GM19455 (cell line): Measurements from ENCODE around the gene ART3.
A peak's percentile ranks its signal among the peaks of the same experiment; 100 is the strongest.
"Not testable (repeated sequence)": the region's sequence is repeated elsewhere in the genome, so short reads cannot be mapped to it uniquely, and the experiment has no call there.

Source experiments
- ATAC-seq: cut with Tn5 transposase; IDR thresholded peaks from one replicate; pipeline ENCODE4 v1.9.1; 2021; ENCODE audit not compliant: unreplicated experiment

Gene ART3

DNA sequence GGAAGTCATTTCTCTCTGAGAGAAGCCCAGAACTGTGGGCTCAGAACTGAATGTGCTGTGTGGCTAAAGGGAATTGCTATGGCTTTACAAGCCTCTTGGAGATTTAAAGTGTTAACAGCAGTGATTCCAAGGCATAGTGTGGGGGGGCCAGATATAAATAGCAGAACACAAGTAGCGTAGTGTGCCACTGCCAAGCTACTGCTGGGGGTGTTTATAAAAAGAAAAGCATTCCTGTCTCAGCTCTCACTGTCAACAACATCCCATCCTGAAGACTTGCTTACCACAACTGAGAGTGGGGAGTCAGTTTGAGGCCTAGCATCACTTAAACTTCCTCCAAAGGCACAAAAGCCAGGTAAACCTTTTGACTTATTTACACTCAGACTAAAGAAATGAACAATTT lies at the start of gene ART3:
TSS of gene ART3 (plus strand) at position 242 of the 400 bp plus-strand sequence. CDS start 1,181 bp downstream, outside the sequence.
- no peak for ATAC-seq

GRCh38 chr4:76028350-76028765 lies 46.2 kb upstream of the ART3 start:
- ATAC-seq, result no peak

DNA sequence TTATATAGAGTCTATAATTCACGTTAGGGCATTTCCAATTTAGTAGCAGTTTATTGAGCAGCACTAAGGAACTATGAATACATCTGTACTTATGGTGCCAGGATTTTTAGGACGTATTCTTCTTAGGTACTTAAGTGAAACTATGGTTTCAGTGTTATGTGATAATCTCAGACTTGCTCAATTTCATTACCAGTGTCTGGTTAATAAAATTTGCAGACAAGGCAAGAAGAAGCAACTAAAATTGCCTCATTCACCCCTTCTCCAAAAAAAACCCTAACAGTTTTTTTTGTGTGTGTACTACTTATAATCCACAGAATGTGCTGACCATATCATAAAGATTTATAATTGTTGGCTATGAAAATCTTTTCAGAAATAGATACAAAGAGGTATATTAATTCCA lies 45.2 kb upstream of the ART3 start:
- ATAC-seq, result no peak

DNA sequence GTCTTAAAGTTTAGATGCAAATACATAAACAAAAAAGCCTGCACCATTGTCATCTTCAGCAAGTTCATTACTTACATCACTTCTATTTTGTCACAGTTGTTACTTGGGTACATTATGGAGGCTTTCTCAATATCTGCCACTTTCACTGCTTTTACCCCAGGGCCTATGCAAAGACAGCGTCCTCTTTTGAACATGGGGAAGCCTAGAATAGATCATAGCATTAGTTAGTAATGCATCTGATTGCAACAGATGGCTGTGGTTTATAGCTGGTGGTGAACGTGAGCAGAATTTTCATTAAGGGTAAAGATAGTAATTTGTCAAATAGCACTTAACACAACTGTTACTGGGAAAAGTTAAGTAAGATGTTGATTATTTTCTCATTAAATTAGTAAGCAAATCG lies 39.4 kb upstream of the ART3 start:
- no peak for ATAC-seq

GRCh38 chr4:76035799-76036380 lies 38.6 kb upstream of the ART3 start, which contains the start of gene CXCL11:
Gene CXCL11, minus strand, starts transcription at chr4:76036070. Its CDS starts 83 bp downstream, at chr4:76035987.
- no peak for ATAC-seq

- no peak for ATAC-seq
These were observed 37.7 kb upstream of the ART3 start for GRCh38 chr4:76036855-76037254.

DNA sequence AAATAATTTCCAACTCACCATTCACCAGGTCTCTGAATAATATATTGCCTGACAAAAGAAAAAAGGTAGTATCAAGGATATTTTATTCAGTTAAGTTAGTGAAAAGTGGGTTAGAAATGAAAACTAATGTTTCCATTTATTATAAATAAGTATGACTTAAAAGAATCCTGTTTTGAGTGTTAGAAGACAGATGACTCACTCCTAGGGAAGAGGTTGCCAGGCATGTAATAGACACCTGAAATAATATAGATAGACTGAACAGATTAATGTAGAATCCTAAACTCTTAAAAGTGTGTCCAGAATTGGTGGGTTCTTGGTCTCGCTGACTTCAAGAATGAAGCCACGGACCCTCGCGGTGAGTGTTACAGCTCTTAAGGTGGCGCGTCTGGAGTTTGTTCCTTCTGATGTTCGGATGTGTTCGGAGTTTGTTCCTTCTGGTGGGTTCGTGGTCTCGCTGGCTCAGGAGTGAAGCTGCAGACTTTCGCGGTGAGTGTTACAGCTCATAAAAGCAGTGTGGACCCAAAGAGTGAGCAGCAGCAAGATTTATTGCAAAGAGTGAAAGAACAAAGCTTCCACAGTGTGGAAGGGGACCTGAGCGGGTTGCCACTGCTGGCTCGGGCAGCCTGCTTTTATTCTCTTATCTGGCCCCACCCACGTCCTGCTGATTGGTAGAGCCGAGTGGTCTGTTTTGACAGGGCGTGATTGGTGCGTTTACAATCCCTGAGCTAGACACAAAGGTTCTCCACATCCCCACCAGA lies 32.1 kb upstream of the ART3 start:
- not testable (repeated sequence) for ATAC-seq

- ATAC-seq, result not testable (repeated sequence)
These were observed 31.2 kb upstream of the ART3 start for GRCh38 chr4:76043306-76043705.

DNA sequence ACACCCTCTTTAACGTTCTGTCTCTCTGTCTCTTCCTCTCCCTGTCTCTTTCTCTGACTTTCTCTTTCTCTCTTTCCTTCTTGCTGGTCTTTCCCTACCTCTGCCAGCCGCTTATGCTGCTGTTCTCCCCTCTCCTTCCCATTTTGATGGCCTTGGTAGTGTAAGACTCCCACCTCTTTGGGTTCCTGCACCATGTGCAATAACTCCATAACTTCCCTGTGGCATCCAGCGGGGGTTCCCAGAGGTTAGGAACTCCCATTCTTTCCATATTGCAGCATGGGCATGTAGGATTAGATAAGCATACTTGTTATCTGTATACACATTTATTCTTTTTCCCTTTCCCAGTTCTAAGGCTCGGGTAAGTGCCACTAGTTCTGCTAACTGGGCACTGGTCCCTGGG lies 29.8 kb upstream of the ART3 start:
- ATAC-seq, result not testable (repeated sequence)

DNA sequence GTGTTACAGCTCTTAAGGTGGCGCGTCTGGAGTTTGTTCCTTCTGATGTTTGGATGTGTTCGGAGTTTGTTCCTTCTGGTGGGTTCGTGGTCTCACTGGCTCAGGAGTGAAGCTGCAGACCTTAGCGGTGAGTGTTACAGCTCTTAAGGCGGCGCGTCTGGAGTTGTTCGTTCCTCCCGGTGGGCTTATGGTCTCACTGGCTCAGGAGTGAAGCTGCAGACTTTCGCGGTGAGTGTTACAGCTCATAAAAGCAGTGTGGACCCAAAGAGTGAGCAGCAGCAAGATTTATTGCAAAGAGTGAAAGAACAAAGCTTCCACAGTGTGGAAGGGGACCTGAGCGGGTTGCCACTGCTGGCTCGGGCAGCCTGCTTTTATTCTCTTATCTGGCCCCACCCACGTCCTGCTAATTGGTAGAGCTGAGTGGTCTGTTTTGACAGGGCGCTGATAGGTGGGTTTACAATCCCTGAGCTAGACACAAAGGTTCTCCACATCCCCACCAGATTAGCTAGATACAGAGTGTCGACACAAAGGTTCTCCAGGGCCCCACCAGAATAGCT lies 24.6 kb upstream of the ART3 start:
- not testable (repeated sequence) for ATAC-seq

- ATAC-seq, result not testable (repeated sequence)
These were observed 23.9 kb upstream of the ART3 start for GRCh38 chr4:76050560-76051050.

GRCh38 chr4:76053730-76054129 lies 20.8 kb upstream of the ART3 start:
- no peak for ATAC-seq

GRCh38 chr4:76055016-76055415 lies 19.5 kb upstream of the ART3 start:
- peak; percentile 98 for ATAC-seq

DNA sequence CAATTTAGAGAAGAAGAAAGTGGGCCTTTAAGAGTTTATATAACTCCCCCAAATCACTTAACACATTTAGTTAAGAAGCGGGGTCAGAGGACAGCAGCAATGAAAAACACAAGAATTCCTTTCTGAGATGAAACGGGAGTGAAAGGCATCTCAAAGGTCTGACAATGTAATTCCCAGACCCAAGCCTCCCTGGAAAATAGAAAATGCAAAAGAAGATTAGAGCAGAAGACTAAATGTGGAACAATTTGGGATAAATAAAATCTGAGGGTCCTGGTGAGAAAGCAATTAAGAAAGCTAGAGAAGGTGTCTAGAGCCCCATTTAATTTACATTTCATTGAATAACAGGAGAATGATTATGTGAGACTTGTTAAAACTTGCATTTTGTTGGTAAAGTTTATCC lies 19.1 kb upstream of the ART3 start:
- no peak for ATAC-seq

DNA sequence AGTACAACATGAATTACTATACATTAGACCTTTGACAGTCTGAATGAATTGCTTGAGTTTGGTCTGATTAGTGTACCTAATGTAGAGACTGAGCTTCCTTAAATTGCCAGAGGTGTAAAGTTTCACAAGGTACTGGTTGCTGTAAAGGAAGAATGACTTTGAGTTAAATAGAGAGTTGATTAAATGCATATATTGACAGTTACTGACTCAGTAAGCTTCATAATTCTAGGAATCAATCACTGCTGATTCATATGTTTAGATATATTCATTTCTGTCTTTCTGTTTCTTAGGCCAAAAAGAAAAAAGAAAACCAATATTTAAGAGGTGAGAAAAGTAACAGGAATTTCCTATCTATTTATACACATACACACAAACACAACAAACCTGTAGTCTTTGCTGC lies 16.2 kb upstream of the ART3 start:
- peak; percentile 37 for ATAC-seq

DNA sequence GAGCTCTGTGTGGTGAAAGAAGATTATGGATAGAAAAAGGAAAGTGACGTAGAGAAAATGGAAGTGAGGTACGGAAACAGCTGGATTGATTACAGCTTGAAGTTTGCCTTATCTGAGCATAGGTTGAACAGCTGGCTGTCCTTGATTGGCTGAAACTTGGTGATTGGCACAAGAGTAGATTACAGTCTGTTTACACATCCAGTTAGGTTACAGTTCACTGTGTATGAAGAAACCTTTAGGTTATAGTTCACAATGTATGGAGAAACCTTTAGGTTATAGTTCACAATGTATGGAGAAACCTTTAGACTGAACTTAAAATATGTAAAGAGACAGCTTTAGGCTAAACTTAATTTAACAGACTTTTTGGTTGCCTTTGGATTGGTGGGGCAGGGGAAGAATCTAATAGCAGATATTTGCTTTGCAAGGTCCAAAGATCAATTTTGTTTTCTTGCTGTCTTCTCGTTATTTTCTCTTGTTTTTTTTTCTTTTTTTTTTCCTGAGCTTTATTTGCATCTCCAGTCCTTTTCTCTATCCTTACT lies 15.6 kb upstream of the ART3 start:
- no peak for ATAC-seq

- no peak for ATAC-seq
These were observed 14.8 kb upstream of the ART3 start for GRCh38 chr4:76059750-76060149.

DNA sequence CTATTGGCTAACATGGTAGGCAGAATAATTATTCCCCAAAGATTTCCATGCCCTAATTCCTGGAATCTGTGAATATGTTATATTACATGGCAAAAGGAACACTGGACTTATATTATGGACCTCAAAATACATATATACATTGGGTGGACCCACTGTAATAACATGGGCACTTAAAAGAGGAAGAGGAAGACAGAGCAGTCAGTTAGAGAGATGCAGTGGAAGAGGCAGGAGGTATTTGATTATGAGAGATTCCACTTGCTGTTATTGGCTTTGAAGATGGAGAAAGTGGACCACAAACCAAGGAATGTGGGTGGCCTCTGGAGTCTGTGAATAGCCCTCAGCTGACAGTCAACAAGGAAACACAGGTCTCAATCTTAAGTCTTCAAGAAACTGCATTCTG lies 14.0 kb upstream of the ART3 start:
- ATAC-seq, result no peak

DNA sequence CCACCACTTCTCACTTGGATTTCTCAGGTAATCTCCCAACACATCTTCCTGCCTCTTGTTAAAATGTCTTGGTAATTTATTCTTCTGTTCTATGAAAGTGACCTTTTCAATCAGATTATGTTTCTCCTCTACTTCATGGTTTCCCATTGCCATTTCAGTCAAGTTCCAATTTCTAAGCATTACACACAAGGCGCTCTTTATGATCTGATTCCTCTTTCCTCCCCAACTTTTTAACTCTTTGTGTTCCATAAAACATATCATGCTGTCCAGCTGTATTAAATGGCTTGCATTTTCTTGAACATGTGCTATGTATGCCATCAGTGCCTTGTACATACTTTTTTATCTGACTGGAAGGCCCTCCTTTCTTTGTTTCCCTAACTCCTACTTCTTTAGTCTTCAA lies 13.1 kb upstream of the ART3 start:
- no peak for ATAC-seq

GRCh38 chr4:76061982-76062381 lies 12.5 kb upstream of the ART3 start:
- no peak for ATAC-seq

GRCh38 chr4:76066546-76066945 lies 8.0 kb upstream of the ART3 start:
- no peak for ATAC-seq
